Heart right ventricle (tissue), 16 donors: Measurements from ENCODE around the gene KCNRG. TPM values are rescaled to one million over a fixed set of nuclear protein-coding genes. Genes with fewer than 3 reads are reported as not detected.

Experiments
- ATAC-seq, 8 donors: fragments of 200-7000 bp; cut with Tn5 transposase; one replicate each; pipeline ENCODE4 v1.9.1; 2020; ENCODE audit warnings: mild to moderate bottlenecking in 8 of 8, moderate library complexity in 8 of 8, moderate number of reproducible peaks in 1 of 8
- DNase-seq, 2 donors: peaks; one replicate each; pipeline ENCODE4 v3.0.0-alpha.2; 2020
- H3K27ac ChIP-seq, 10 donors: fragments of 200-600 bp; sonication (generic) in 2 of 10; one replicate each; pipeline versions ENCODE4 v1.5.0 to v1.8.0; 2020 to 2022; ENCODE audit warnings: mild to moderate bottlenecking in 3 of 10
- H3K27me3 ChIP-seq, 7 donors: fragments of 200-600 bp; one replicate each; pipeline ENCODE4 v1.8.0; 2021 to 2022; ENCODE audit warnings: mild to moderate bottlenecking in 2 of 7
- H3K36me3 ChIP-seq, 9 donors: fragments of 200-600 bp; sonication (generic) in 1 of 9; one replicate each; pipeline versions ENCODE4 v1.5.0 to v1.8.0; 2020 to 2022; ENCODE audit warnings: mild to moderate bottlenecking in 2 of 9
- H3K4me1 ChIP-seq, 9 donors: fragments of 200-600 bp; sonication (generic) in 1 of 9; one replicate each; pipeline versions ENCODE4 v1.5.0 to v1.8.0; 2020 to 2022; ENCODE audit warnings: mild to moderate bottlenecking in 4 of 9
- H3K4me3 ChIP-seq, 10 donors: fragments of 200-600 bp; sonication (generic) in 2 of 10; one replicate each; pipeline versions ENCODE4 v1.5.0 to v1.8.0; 2020 to 2022; ENCODE audit warnings: mild to moderate bottlenecking in 7 of 10, moderate library complexity in 2 of 10
- H3K9me3 ChIP-seq, 11 donors: fragments of 200-600 bp in 10 of 11; sonication (generic) in 2 of 11; one replicate each; pipeline versions ENCODE4 v1.5.0 to v1.8.0; 2013 to 2022; ENCODE audit warnings: mild to moderate bottlenecking in 2 of 11, control low read depth in 1 of 11, moderate library complexity in 1 of 11
- WGBS, 2 donors: extraction: QIAGEN DNeasy Blood & Tissue Kit; methylation state at CpG; one replicate each; pipeline ENCODE4 v1.1.7; 2013; ENCODE audit warnings: inconsistent platforms in 1 of 2; 5-methylcytosine and 5-hydroxymethylcytosine counted together
- intact Hi-C, 10 donors: fragments of 100-400 bp; cut with DNase I; formaldehyde crosslinking; loops; one replicate each; pipeline versions ENCODE4 v1.11.1 to v1.14.2; 2022
- polyA plus RNA-seq, 2 donors: library from polyadenylated mRNA; stranded (reverse); fragments of 200-250 nt; gene quantifications; one replicate each; pipeline ENCODE4 v1.2.3, GENCODE V29; 2013
- total RNA-seq, 10 donors: library from RNA; stranded (reverse); fragmentation: NEBNext Ultra II Directional in 3 of 10; extraction: Animal tissue kit (Norgen Biotek cat#: 25700) in 3 of 10; gene quantifications; one replicate each; pipeline versions ENCODE4 v1.2.1 to v1.2.4, GENCODE V29; 2021 to 2023
- TF ChIP-seq, protein P1 (sequence below), 9 donors: fragments of 200-600 bp; sonication (generic) in 2 of 9; IDR thresholded peaks; one replicate each; pipeline versions ENCODE4 v1.5.0 to v1.8.0; 2021 to 2022; ENCODE audit warnings: antibody characterized with exemption in 9 of 9, mild to moderate bottlenecking in 5 of 9, moderate library complexity in 1 of 9
- donor health status: Arrhythmogenic right ventricular cardiomyopathy.
- donor health status: ischemic (EF 13 %, LVEDD 7.1; RV severe dilation, severe dysfunction).
- donor health status: healthy with polysubstance abuse.
- donor health status: DM: no; HTN: yes; CAD: no.
- donor health status: DM: no; HTN: no; CAD: no.
- donor health status: ischemic (EF 25% LVEDD 6.9; RV normal size, moderate dysfunction).
- donor health status: ischemic (EF 25% LVEDD 5.7; RV mildly dilated, moderate dysfunction).
- donor health status: healthy.
- donor health status: DM: yes; HTN: yes; CAD: no.
- donor health status: Ischemic cardiomyopathy.
- donor health status: ischemic (EF 35%, LVEDD 5.7; RV mildly dilated, moderate dysfunction).
- donor health status: nonischemic (EF 11% LVEDD 7.7; RV severe dilation, severe dysfunction).
- donor health status: DM: yes; HTN: yes; CAD: no.
- donor health status: PGD.
- donor health status: ischemic (EF 29% LVEDD 5.4; RV normal size, mild dysfunction).
- donor health status: nonischemic (EF 23%, LVEDD 6.1; RV moderate dilation, normal function).

The KCNRG gene
- total and polyA plus RNA-seq, 12 donors, result 0.19 to 0.86 (median 0.23) TPM; not detected in 4

GRCh38 chr13:50012396-50013169, 2.7 kb upstream of the KCNRG start:
- DNase-seq (no peak), ATAC-seq (no peak)
- Histone ChIP-seq H3K36me3 (peaks cover 0 to 85% (median 13%) of the 10 kb centered on the region in 9 donors), H3K4me3 (no peak overlapping the region), H3K27me3 (no peaks in the 10 kb centered on the region), H3K9me3 (peaks cover 0 to 5% (median 0%) of the 10 kb centered on the region in 11 donors), H3K27ac (no peak overlapping the region), H3K4me1 (peaks cover 0 to 33% (median 30%) of the 10 kb centered on the region in 9 donors)
- TF ChIP-seq, protein P1, sequence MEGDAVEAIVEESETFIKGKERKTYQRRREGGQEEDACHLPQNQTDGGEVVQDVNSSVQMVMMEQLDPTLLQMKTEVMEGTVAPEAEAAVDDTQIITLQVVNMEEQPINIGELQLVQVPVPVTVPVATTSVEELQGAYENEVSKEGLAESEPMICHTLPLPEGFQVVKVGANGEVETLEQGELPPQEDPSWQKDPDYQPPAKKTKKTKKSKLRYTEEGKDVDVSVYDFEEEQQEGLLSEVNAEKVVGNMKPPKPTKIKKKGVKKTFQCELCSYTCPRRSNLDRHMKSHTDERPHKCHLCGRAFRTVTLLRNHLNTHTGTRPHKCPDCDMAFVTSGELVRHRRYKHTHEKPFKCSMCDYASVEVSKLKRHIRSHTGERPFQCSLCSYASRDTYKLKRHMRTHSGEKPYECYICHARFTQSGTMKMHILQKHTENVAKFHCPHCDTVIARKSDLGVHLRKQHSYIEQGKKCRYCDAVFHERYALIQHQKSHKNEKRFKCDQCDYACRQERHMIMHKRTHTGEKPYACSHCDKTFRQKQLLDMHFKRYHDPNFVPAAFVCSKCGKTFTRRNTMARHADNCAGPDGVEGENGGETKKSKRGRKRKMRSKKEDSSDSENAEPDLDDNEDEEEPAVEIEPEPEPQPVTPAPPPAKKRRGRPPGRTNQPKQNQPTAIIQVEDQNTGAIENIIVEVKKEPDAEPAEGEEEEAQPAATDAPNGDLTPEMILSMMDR (IDR thresholded peaks at IDR 0.05), result no peak
- WGBS, 2 donors, result 91% methylated on average over 6 of the region's 6 CpGs
- intact Hi-C loops, result loop anchor here in 1 of 10 donors (5.0 kb wide), 1 partner anchor 70 kb away; no protein-coding TSS in a partner anchor

DNA sequence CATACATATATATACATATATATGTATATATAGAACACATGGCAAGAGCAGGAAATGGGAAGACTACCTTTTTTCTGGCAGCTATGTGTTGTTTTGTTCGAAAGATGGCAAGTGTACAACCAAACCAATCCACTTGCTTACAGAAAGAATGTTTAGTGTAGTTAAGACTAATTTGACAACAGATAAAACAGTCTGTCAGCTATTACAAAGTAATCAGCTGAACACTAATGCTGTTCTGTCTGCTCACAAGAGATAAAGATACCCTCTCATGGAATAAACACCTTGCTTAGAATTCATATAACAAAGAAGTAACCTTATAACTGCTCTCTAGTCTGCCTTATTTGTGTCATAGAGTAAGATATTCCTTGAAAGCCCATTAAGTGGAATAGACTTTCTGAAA, 858 bp upstream of the KCNRG start:
- ATAC-seq (no peak), DNase-seq (no peak)
- WGBS, 2 donors, result 57 to 80% methylated on average over 1 of the region's 1 CpG
- no peak overlapping the region for H3K4me3 ChIP-seq
- intact Hi-C loops, result loop anchor here in 1 of 10 donors (5.0 kb wide), 1 partner anchor 68 kb away; no protein-coding TSS in a partner anchor
- H3K4me1 ChIP-seq, result peaks cover 0 to 46% (median 34%) of the 10 kb centered on the region in 9 donors
- H3K9me3 ChIP-seq, result peaks cover 0 to 3% (median 0%) of the 10 kb centered on the region in 11 donors
- TF ChIP-seq, protein P1 (IDR thresholded peaks at IDR 0.05), result no peak
- peaks cover 0 to 78% (median 13%) of the 10 kb centered on the region in 9 donors for H3K36me3 ChIP-seq
- H3K27ac ChIP-seq, result peak overlapping the region in 5 of 10 donors; percentile 43 to 83 (median 51)
- no peaks in the 10 kb centered on the region for H3K27me3 ChIP-seq

GRCh38 chr13:50015750-50016149, 506 bp downstream of the KCNRG start:
- Histone ChIP-seq H3K4me1 (peaks cover 0 to 46% (median 34%) of the 10 kb centered on the region in 9 donors), H3K36me3 (peaks cover 0 to 78% (median 20%) of the 10 kb centered on the region in 9 donors)
- no peak for DNase-seq

DNA sequence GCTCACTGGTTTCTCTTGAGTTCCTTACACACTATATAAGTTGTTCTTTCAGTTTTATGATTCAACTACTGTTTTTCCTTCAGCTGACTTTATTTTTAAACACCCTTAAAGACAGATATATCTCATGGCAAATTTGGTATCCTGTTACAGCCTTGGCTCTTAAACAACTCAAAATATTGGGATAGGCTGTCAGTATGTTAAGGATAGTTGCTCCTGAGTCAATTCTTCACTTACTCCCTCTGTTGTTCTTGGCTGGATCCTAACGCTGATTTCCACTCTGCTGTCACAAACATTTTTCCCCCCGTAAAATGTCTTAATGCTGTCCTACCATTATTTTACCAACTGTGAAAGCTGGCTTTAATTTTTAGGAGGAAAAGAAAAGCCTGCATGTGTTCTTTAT, 1.2 kb downstream of the KCNRG start:
- peaks cover 0 to 78% (median 20%) of the 10 kb centered on the region in 9 donors for H3K36me3 ChIP-seq
- TF ChIP-seq, protein P1 (IDR thresholded peaks at IDR 0.05), result no peak
- no peaks in the 10 kb centered on the region for H3K9me3 ChIP-seq
- ATAC-seq, result peak in 2 of 8 donors; percentile 31 to 43
- no peaks in the 10 kb centered on the region for H3K27me3 ChIP-seq
- peak overlapping the region in 8 of 10 donors; percentile 17 to 83 (median 66) for H3K27ac ChIP-seq
- DNase-seq, result no peak
- intact Hi-C loops, result no loop called here
- H3K4me3 ChIP-seq, result no peak overlapping the region
- WGBS, 2 donors, result 52 to 55% methylated on average over 2 of the region's 2 CpGs
- H3K4me1 ChIP-seq, result peaks cover 0 to 46% (median 34%) of the 10 kb centered on the region in 9 donors

More at GRCh38 chr13:50015750-50016149, 506 bp downstream of the KCNRG start:
- Histone ChIP-seq H3K27me3 (no peaks in the 10 kb centered on the region), H3K27ac (peak overlapping the region in 8 of 10 donors; percentile 9 to 83 (median 66)), H3K9me3 (no peaks in the 10 kb centered on the region), H3K4me3 (no peak overlapping the region)
- ATAC-seq, result peak in 2 of 8 donors; percentile 25 to 34
- TF ChIP-seq, protein P1 (IDR thresholded peaks at IDR 0.05), result no peak
- intact Hi-C loops, result no loop called here
- WGBS, 2 donors, result 52 to 62% methylated on average over 4 of the region's 4 CpGs
